Esophagus muscularis mucosa (tissue), 4 donors: ENCODE measurements around the gene E2F7. TPM values are rescaled to one million over a fixed set of nuclear protein-coding genes. Genes with fewer than 3 reads are reported as not detected.

Source experiments
- DNase-seq: peaks from one replicate; pipeline ENCODE4 v3.0.0-alpha.2; 2017; ENCODE audit errors: extremely low spot score
- H3K27ac ChIP-seq, 4 donors: fragments of 200-600 bp; sonication (generic); replicated peaks in 1 of 4; 1 replicate in 3 of 4; 2 replicates in 1 of 4; pipeline ENCODE4 v1.5.1; 2016 to 2019; ENCODE audit warnings: mild to moderate bottlenecking in 1 of 4
- H3K27me3 ChIP-seq, 4 donors: fragments of 200-600 bp; sonication (generic); one replicate each; pipeline versions ENCODE4 v1.5.1 to v1.6.0; 2016 to 2019
- H3K36me3 ChIP-seq, 4 donors: fragments of 200-600 bp; sonication (generic); one replicate each; pipeline ENCODE4 v1.5.1; 2016 to 2019
- H3K4me1 ChIP-seq, 4 donors: fragments of 200-600 bp; sonication (generic); one replicate each; pipeline ENCODE4 v1.5.1; 2016 to 2019
- H3K4me3 ChIP-seq, 4 donors: fragments of 200-600 bp; sonication (generic); 1 replicate in 2 of 4; 2 replicates in 2 of 4; pipeline ENCODE4 v1.5.1; 2016 to 2019; ENCODE audit warnings: mild to moderate bottlenecking in 4 of 4, moderate library complexity in 1 of 4
- H3K9me3 ChIP-seq, 4 donors: fragments of 200-600 bp; sonication (generic); 1 replicate in 3 of 4; 2 replicates in 1 of 4; pipeline ENCODE4 v1.5.1; 2016 to 2019
- EP300 ChIP-seq: sonication (generic); formaldehyde crosslinking; IDR thresholded peaks from one replicate; pipeline ENCODE4 v1.6.1; 2017; ENCODE audit warnings: antibody characterized with exemption
- POLR2A ChIP-seq: fragments of 450-650 bp; IDR thresholded peaks from one replicate; pipeline ENCODE4 v1.6.1; 2017; ENCODE audit warnings: antibody characterized with exemption, moderate library complexity, mild to moderate bottlenecking, low read depth
- POLR2AphosphoS5 ChIP-seq, 2 donors: sonication (generic); formaldehyde crosslinking; IDR thresholded peaks; one replicate each; pipeline ENCODE4 v1.6.1; 2017; ENCODE audit warnings: antibody characterized with exemption in 2 of 2
- WGBS: methylation state at CpG from one replicate; pipeline ENCODE4 v1.1.5; 2018; 5-methylcytosine and 5-hydroxymethylcytosine counted together
- intact Hi-C: fragments of 100-400 bp; cut with DNase I; formaldehyde crosslinking; loops from one replicate; pipeline ENCODE4 v1.15.1; 2023
- total RNA-seq, 4 donors: library from RNA; depleted of rRNA; stranded (reverse); fragments of >200 nt; gene quantifications; one replicate each; pipeline versions ENCODE4 v1.1.0 to v1.2.1, GENCODE V29; 2016
- TF ChIP-seq, protein P1 (sequence below), 3 experiments: fragments of 200-600 bp in 2 of 3; fragments of 450-650 bp in 1 of 3; sonication (generic) in 2 of 3; IDR thresholded peaks; one replicate each; pipeline ENCODE4 v1.5.1; 2017 to 2019; ENCODE audit warnings: antibody characterized with exemption in 3 of 3, mild to moderate bottlenecking in 2 of 3, moderate library complexity in 1 of 3

E2F7 gene
- total RNA-seq, 4 donors from 2014 or later: not detected

DNA sequence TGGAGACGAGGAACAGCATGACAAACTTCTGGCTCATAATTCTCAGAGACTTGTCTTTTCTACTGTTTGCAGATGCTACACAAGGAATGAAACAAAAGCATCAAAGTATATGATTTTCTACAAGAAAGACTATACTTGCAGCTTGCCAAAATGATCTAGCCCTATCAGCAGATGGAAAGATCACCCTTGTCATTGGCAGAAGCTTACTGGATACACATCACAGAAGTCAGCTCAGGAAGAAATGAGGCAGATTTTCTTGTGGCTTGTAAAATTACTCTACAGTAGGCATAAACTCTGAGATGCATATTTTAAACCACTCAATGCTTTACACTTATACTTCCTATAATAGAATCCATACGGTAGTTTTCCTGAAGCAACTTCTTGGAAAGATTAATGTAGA, 20.6 kb downstream of the E2F7 start:
- WGBS: 90% methylated on average over 2 of the region's 2 CpGs
- intact Hi-C loops: no loop called here
- Histone ChIP-seq H3K36me3 (no peaks in the 10 kb centered on the region), H3K27ac (no peak overlapping the region), H3K9me3 (no peaks in the 10 kb centered on the region), H3K27me3 (no peaks in the 10 kb centered on the region), H3K4me3 (no peak overlapping the region), H3K4me1 (no peaks in the 10 kb centered on the region)
- TF ChIP-seq EP300: no peak
- no peak for TF ChIP-seq POLR2AphosphoS5 (IDR thresholded peaks at IDR 0.05)
- TF ChIP-seq, protein P1, sequence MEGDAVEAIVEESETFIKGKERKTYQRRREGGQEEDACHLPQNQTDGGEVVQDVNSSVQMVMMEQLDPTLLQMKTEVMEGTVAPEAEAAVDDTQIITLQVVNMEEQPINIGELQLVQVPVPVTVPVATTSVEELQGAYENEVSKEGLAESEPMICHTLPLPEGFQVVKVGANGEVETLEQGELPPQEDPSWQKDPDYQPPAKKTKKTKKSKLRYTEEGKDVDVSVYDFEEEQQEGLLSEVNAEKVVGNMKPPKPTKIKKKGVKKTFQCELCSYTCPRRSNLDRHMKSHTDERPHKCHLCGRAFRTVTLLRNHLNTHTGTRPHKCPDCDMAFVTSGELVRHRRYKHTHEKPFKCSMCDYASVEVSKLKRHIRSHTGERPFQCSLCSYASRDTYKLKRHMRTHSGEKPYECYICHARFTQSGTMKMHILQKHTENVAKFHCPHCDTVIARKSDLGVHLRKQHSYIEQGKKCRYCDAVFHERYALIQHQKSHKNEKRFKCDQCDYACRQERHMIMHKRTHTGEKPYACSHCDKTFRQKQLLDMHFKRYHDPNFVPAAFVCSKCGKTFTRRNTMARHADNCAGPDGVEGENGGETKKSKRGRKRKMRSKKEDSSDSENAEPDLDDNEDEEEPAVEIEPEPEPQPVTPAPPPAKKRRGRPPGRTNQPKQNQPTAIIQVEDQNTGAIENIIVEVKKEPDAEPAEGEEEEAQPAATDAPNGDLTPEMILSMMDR (IDR thresholded peaks at IDR 0.05): no peak
- TF ChIP-seq POLR2A: no peak
- DNase-seq: no peak

DNA sequence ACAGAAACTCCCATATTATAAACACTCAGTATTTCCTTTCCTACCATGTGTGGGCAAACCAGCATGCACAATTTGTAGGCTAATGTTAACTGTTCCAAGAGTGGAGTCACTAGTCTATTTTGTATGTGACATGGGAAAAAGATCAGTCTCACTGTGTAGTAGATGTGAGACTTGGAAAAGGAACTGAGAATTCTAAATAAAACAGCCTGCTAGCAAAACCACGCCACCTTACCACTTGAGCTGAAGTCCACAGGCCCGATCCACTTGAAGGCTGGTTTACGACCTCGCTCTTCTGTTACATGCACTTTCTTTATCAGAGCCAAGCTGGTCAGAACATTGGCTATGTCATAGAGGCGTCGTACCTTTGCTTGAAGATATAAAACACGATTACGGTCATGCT, 22.5 kb downstream of the E2F7 start:
- Histone ChIP-seq H3K4me1 (no peaks in the 10 kb centered on the region), H3K4me3 (no peak overlapping the region), H3K27ac (no peak overlapping the region), H3K9me3 (peaks cover 0 to 5% (median 2%) of the 10 kb centered on the region in 4 donors), H3K27me3 (no peaks in the 10 kb centered on the region), H3K36me3 (no peaks in the 10 kb centered on the region)
- 98% methylated on average over 8 of the region's 8 CpGs for WGBS
- TF ChIP-seq, protein P1 (IDR thresholded peaks at IDR 0.05): no peak
- no peak for TF ChIP-seq EP300
- no peak for TF ChIP-seq POLR2AphosphoS5 (IDR thresholded peaks at IDR 0.05)
- no peak for TF ChIP-seq POLR2A
- no peak for DNase-seq
- intact Hi-C loops: no loop called here

DNA sequence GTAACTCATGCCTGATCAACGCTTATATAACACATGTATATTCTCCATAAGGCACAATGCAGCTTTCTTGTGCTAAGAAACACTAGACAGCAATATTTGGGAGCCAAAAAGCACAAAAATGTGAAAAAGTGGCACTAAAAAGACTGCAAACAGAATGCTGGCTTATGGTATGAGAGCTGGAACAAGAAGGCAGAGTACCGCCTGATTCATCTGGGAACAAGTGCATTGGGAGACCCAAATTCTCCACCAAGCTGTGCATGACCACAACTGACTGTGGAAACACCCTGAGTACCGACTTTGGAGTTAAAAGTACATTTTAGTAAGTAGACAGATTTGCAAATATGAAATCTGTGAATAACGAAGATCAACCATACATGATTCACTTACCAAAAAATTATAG, 25.1 kb downstream of the E2F7 start:
- DNase-seq: no peak
- Histone ChIP-seq H3K4me3 (no peak overlapping the region), H3K27ac (no peak overlapping the region), H3K9me3 (peaks cover 0 to 5% (median 2%) of the 10 kb centered on the region in 4 donors), H3K4me1 (no peaks in the 10 kb centered on the region), H3K36me3 (no peaks in the 10 kb centered on the region), H3K27me3 (no peaks in the 10 kb centered on the region)
- TF ChIP-seq, protein P1 (IDR thresholded peaks at IDR 0.05): no peak
- no peak for TF ChIP-seq POLR2AphosphoS5 (IDR thresholded peaks at IDR 0.05)
- TF ChIP-seq EP300: no peak
- no peak for TF ChIP-seq POLR2A
- intact Hi-C loops: no loop called here
- WGBS: 96% methylated on average over 4 of the region's 4 CpGs

DNA sequence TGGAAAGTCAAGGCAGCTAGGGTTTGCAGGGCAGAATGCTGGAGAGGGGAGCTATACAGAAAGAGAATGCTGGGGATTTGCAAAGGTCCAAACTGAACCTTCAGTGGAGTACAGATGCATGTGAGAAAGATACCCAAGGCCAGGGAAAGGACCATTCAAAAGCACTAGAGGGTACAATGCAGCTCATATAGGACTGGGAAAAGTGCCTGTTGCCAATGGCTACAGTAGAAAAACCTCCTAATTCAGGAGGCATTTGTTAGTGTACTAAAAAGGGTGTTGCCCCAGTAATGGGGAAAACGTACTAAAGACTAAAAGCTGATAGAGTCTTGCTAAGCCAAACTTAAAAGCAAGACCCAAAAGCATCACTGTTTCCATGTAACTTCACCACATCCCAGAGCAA, 30.1 kb downstream of the E2F7 start:
- TF ChIP-seq, protein P1 (IDR thresholded peaks at IDR 0.05): no peak
- TF ChIP-seq POLR2A (no peak), EP300 (no peak)
- peaks cover 0 to 5% (median 2%) of the 10 kb centered on the region in 4 donors for H3K9me3 ChIP-seq
- no peaks in the 10 kb centered on the region for H3K27me3 ChIP-seq
- no peak overlapping the region for H3K4me3 ChIP-seq
- no peak for DNase-seq
- 64% methylated on average over 1 of the region's 1 CpG for WGBS
- H3K27ac ChIP-seq: no peak overlapping the region
- intact Hi-C loops: no loop called here
- no peaks in the 10 kb centered on the region for H3K36me3 ChIP-seq
- H3K4me1 ChIP-seq: no peaks in the 10 kb centered on the region
